Measurements from ENCODE around the gene CARD10.
A peak's percentile ranks its signal among the peaks of the same experiment; 100 is the strongest.

CARD10 gene

GRCh38 chr22:37462436-37462835 lies 56.8 kb downstream of the CARD10 start:
- DNase-seq, result no peak

GRCh38 chr22:37461961-37462360 lies 57.3 kb downstream of the CARD10 start:
- no peak for DNase-seq

GRCh38 chr22:37460684-37461083 lies 58.5 kb downstream of the CARD10 start:
- DNase-seq, result no peak

- no peak for DNase-seq
Measured at GRCh38 chr22:37459206-37459605, 60.0 kb downstream of the CARD10 start.

- peak; percentile 72 to 83 (median 79) for DNase-seq
Measured at GRCh38 chr22:37457093-37457893, 61.9 kb downstream of the CARD10 start.

- no peak for DNase-seq
Measured at GRCh38 chr22:37456346-37456745, 62.9 kb downstream of the CARD10 start.

- DNase-seq, result no peak
Measured at GRCh38 chr22:37455896-37456295, 63.3 kb downstream of the CARD10 start.

- DNase-seq, result peak; percentile 20 to 44 (median 36)
Measured at GRCh38 chr22:37454857-37455686, 64.1 kb downstream of the CARD10 start.

- no peak for DNase-seq
Measured at GRCh38 chr22:37453696-37454095, 65.5 kb downstream of the CARD10 start.

- no peak for DNase-seq
Measured at GRCh38 chr22:37451218-37451617, 68.0 kb downstream of the CARD10 start.

- peak in 1 of 3 donors; percentile 28 for DNase-seq
Measured at GRCh38 chr22:37449331-37450001, 69.7 kb downstream of the CARD10 start.

GRCh38 chr22:37448516-37449127 lies 70.6 kb downstream of the CARD10 start:
- DNase-seq, result no peak

- DNase-seq, result no peak
Measured at GRCh38 chr22:37445501-37445900, 73.7 kb downstream of the CARD10 start.

GRCh38 chr22:37443977-37444376 lies 75.2 kb downstream of the CARD10 start:
- DNase-seq, result no peak

- no peak for DNase-seq
Measured at GRCh38 chr22:37443086-37443485, 76.1 kb downstream of the CARD10 start.

- peak; percentile 32 to 56 (median 52) for DNase-seq
Measured at GRCh38 chr22:37442537-37442936, 76.7 kb downstream of the CARD10 start.

- DNase-seq, result no peak
Measured at GRCh38 chr22:37442135-37442534, 77.1 kb downstream of the CARD10 start.

- no peak for DNase-seq
Measured at GRCh38 chr22:37440875-37441274, 78.3 kb downstream of the CARD10 start.
